ENCODE results near the gene SKA3. TPM values are rescaled to one million over a fixed set of nuclear protein-coding genes. Genes with fewer than 3 reads are reported as not detected.
"Not testable (repeated sequence)": the region's sequence is repeated elsewhere in the genome, so short reads cannot be mapped to it uniquely, and the experiment has no call there.

Gene SKA3
- total RNA-seq, 1 donor from 2014 or later, result 32.4 TPM

GRCh38 chr13:21201456-21202190 lies 25.3 kb upstream of the SKA3 start:
- H3K4me1 Mint-ChIP-seq (ENCODE audit: low read depth); H3K27ac Mint-ChIP-seq; H3K4me3 Mint-ChIP-seq; intact Hi-C loops (cut with micrococcal nuclease); H3K27me3 Mint-ChIP-seq (ENCODE audit: insufficient read depth); DNase-seq (ENCODE audit: low spot score); H3K36me3 Mint-ChIP-seq (ENCODE audit: low read depth): not testable (repeated sequence)
- H3K9me3 Mint-ChIP-seq, result peaks cover 15% of the 10 kb centered on the region

GRCh38 chr13:21198391-21198790 lies 22.0 kb upstream of the SKA3 start:
- intact Hi-C loops (cut with micrococcal nuclease); DNase-seq (ENCODE audit: low spot score); H3K4me3 Mint-ChIP-seq; H3K4me1 Mint-ChIP-seq (ENCODE audit: low read depth); H3K27ac Mint-ChIP-seq; H3K36me3 Mint-ChIP-seq (ENCODE audit: low read depth): not testable (repeated sequence)
- Mint-ChIP-seq H3K27me3 (ENCODE audit: insufficient read depth) (peaks cover 12% of the 10 kb centered on the region), H3K9me3 (peaks cover 15% of the 10 kb centered on the region)

- DNase-seq (ENCODE audit: low spot score); H3K4me1 Mint-ChIP-seq (ENCODE audit: low read depth); H3K4me3 Mint-ChIP-seq; intact Hi-C loops (cut with micrococcal nuclease); H3K36me3 Mint-ChIP-seq (ENCODE audit: low read depth); H3K27ac Mint-ChIP-seq: not testable (repeated sequence)
- H3K9me3 Mint-ChIP-seq, result peaks cover 15% of the 10 kb centered on the region
- peaks cover 12% of the 10 kb centered on the region for H3K27me3 Mint-ChIP-seq (ENCODE audit: insufficient read depth)
Observed at GRCh38 chr13:21197606-21198225, 21.4 kb upstream of the SKA3 start.

GRCh38 chr13:21194756-21195155 lies 18.4 kb upstream of the SKA3 start:
- peaks cover 12% of the 10 kb centered on the region for H3K27me3 Mint-ChIP-seq (ENCODE audit: insufficient read depth)
- intact Hi-C loops (cut with micrococcal nuclease); H3K9me3 Mint-ChIP-seq; H3K36me3 Mint-ChIP-seq (ENCODE audit: low read depth); H3K27ac Mint-ChIP-seq; H3K4me3 Mint-ChIP-seq; DNase-seq (ENCODE audit: low spot score); H3K4me1 Mint-ChIP-seq (ENCODE audit: low read depth): not testable (repeated sequence)

- H3K4me3 Mint-ChIP-seq; H3K27ac Mint-ChIP-seq; H3K27me3 Mint-ChIP-seq (ENCODE audit: insufficient read depth); H3K9me3 Mint-ChIP-seq; DNase-seq (ENCODE audit: low spot score); H3K36me3 Mint-ChIP-seq (ENCODE audit: low read depth); H3K4me1 Mint-ChIP-seq (ENCODE audit: low read depth); intact Hi-C loops (cut with micrococcal nuclease): not testable (repeated sequence)
Observed at GRCh38 chr13:21186410-21186809, 10.1 kb upstream of the SKA3 start.

- Mint-ChIP-seq H3K9me3 (no peaks in the 10 kb centered on the region), H3K4me1 (ENCODE audit: low read depth) (peaks cover 11% of the 10 kb centered on the region), H3K4me3 (no peak overlapping the region), H3K27ac (no peak overlapping the region), H3K36me3 (ENCODE audit: low read depth) (peaks cover 6% of the 10 kb centered on the region), H3K27me3 (ENCODE audit: insufficient read depth) (no peaks in the 10 kb centered on the region)
- DNase-seq (ENCODE audit: low spot score), result no peak
- intact Hi-C loops (cut with micrococcal nuclease), result no loop called here
Observed at GRCh38 chr13:21181671-21182070, 5.3 kb upstream of the SKA3 start.

- H3K36me3 Mint-ChIP-seq (ENCODE audit: low read depth), result peaks cover 12% of the 10 kb centered on the region
- H3K27me3 Mint-ChIP-seq (ENCODE audit: insufficient read depth), result no peaks in the 10 kb centered on the region
- peak overlapping the region; percentile 96 for H3K27ac Mint-ChIP-seq
- intact Hi-C loops (cut with micrococcal nuclease), result loop anchor here (1.0 to 10.0 kb wide), 8 partner anchors 55 to 650 kb away; partner anchors contain the start of genes EEF1AKMT1, IL17D and XPO4
- H3K9me3 Mint-ChIP-seq, result no peaks in the 10 kb centered on the region
- H3K4me1 Mint-ChIP-seq (ENCODE audit: low read depth), result peaks cover 32% of the 10 kb centered on the region
- no peak for DNase-seq (ENCODE audit: low spot score)
- peak overlapping the region; percentile 98 for H3K4me3 Mint-ChIP-seq
Observed at GRCh38 chr13:21176982-21177284, 581 bp upstream of the SKA3 start.

GRCh38 chr13:21175656-21176214 lies 617 bp downstream of the SKA3 start:
- DNase-seq (ENCODE audit: low spot score), result no peak
- Mint-ChIP-seq H3K27ac (peak overlapping the region; percentile 96), H3K4me3 (peak overlapping the region; percentile 98), H3K9me3 (no peaks in the 10 kb centered on the region), H3K27me3 (ENCODE audit: insufficient read depth) (no peaks in the 10 kb centered on the region), H3K4me1 (ENCODE audit: low read depth) (peaks cover 34% of the 10 kb centered on the region), H3K36me3 (ENCODE audit: low read depth) (peaks cover 12% of the 10 kb centered on the region)
- intact Hi-C loops (cut with micrococcal nuclease), result loop anchor here (1.0 to 10.0 kb wide), 8 partner anchors 57 to 649 kb away; partner anchors contain the start of genes EEF1AKMT1, IL17D and XPO4

- not testable (repeated sequence) for DNase-seq (ENCODE audit: low spot score); H3K9me3 Mint-ChIP-seq; H3K27me3 Mint-ChIP-seq (ENCODE audit: insufficient read depth)
- intact Hi-C loops (cut with micrococcal nuclease), result loop anchor here (10.0 kb wide), 1 partner anchor 469 kb away; the partner anchor contains the start of gene IL17D
- Mint-ChIP-seq H3K27ac (peak overlapping the region; percentile 40), H3K36me3 (ENCODE audit: low read depth) (peaks cover 15% of the 10 kb centered on the region), H3K4me1 (ENCODE audit: low read depth) (peaks cover 34% of the 10 kb centered on the region), H3K4me3 (peak overlapping the region; percentile 68)
Observed at GRCh38 chr13:21173767-21174166, 2.6 kb downstream of the SKA3 start.

GRCh38 chr13:21171420-21171819 lies 4.9 kb downstream of the SKA3 start:
- no peak for DNase-seq (ENCODE audit: low spot score)
- H3K27ac Mint-ChIP-seq, result no peak overlapping the region

GRCh38 chr13:21165606-21166005 lies 10.7 kb downstream of the SKA3 start:
- H3K9me3 Mint-ChIP-seq; intact Hi-C loops (cut with micrococcal nuclease); H3K27ac Mint-ChIP-seq; H3K4me3 Mint-ChIP-seq; H3K27me3 Mint-ChIP-seq (ENCODE audit: insufficient read depth); DNase-seq (ENCODE audit: low spot score); H3K4me1 Mint-ChIP-seq (ENCODE audit: low read depth): not testable (repeated sequence)
- H3K36me3 Mint-ChIP-seq (ENCODE audit: low read depth), result peaks cover 12% of the 10 kb centered on the region

More at GRCh38 chr13:21171420-21171819, 4.9 kb downstream of the SKA3 start:
- H3K27me3 Mint-ChIP-seq (ENCODE audit: insufficient read depth), result no peaks in the 10 kb centered on the region
- no peaks in the 10 kb centered on the region for H3K9me3 Mint-ChIP-seq
- peaks cover 17% of the 10 kb centered on the region for H3K36me3 Mint-ChIP-seq (ENCODE audit: low read depth)
- H3K4me3 Mint-ChIP-seq, result no peak overlapping the region
- peaks cover 23% of the 10 kb centered on the region for H3K4me1 Mint-ChIP-seq (ENCODE audit: low read depth)
- intact Hi-C loops (cut with micrococcal nuclease), result loop anchor here (10.0 kb wide), 1 partner anchor 467 kb away; the partner anchor contains the start of gene IL17D

GRCh38 chr13:21164631-21165030 lies 11.7 kb downstream of the SKA3 start:
- Mint-ChIP-seq H3K9me3 (no peaks in the 10 kb centered on the region), H3K4me3 (no peak overlapping the region), H3K27me3 (ENCODE audit: insufficient read depth) (no peaks in the 10 kb centered on the region), H3K4me1 (ENCODE audit: low read depth) (no peaks in the 10 kb centered on the region), H3K27ac (no peak overlapping the region), H3K36me3 (ENCODE audit: low read depth) (peaks cover 16% of the 10 kb centered on the region)
- DNase-seq (ENCODE audit: low spot score), result no peak
- intact Hi-C loops (cut with micrococcal nuclease), result no loop called here

- Mint-ChIP-seq H3K27ac (peak overlapping the region; percentile 2), H3K9me3 (no peaks in the 10 kb centered on the region), H3K4me1 (ENCODE audit: low read depth) (no peaks in the 10 kb centered on the region), H3K36me3 (ENCODE audit: low read depth) (peaks cover 27% of the 10 kb centered on the region), H3K27me3 (ENCODE audit: insufficient read depth) (no peaks in the 10 kb centered on the region), H3K4me3 (no peak overlapping the region)
- DNase-seq (ENCODE audit: low spot score), result no peak
- intact Hi-C loops (cut with micrococcal nuclease), result no loop called here
Observed at GRCh38 chr13:21152251-21152899, 24.0 kb downstream of the SKA3 start.

Data from activated T-helper 1 cell treated with anti-CD3 and anti-CD28 coated beads, Interleukin-12 subunit alpha, Interleukin-12 subunit beta, Interleukin-2, Interleukin-4 antibody, amounts not matched to agents 30 ng/mL and 10 ng/mL and 1 ng/mL, durations not matched to agents 14 hours and 24 hours and 36 hours (primary cell).